Measurements from ENCODE around the gene MEG3.

GRCh38 chr14:100825713-100826331, at the start of gene MEG3:
- TF ChIP-seq EZH2phosphoT487 (IDR thresholded peaks at IDR 0.05; ENCODE audit: borderline replicate concordance, low read length) (no peak), CTCF (IDR thresholded peaks at IDR 0.05; ENCODE audit: low read depth, low read length, poor library complexity, severe bottlenecking) (no peak)

All from DOHH2 (cell line).